ENCODE results near the gene DEGS1. TPM values are rescaled to one million over a fixed set of nuclear protein-coding genes. Genes with fewer than 3 reads are reported as not detected.

The DEGS1 gene
- total RNA-seq, 2 donors from 2014 or later: 60.3 to 92.7 TPM

DNA sequence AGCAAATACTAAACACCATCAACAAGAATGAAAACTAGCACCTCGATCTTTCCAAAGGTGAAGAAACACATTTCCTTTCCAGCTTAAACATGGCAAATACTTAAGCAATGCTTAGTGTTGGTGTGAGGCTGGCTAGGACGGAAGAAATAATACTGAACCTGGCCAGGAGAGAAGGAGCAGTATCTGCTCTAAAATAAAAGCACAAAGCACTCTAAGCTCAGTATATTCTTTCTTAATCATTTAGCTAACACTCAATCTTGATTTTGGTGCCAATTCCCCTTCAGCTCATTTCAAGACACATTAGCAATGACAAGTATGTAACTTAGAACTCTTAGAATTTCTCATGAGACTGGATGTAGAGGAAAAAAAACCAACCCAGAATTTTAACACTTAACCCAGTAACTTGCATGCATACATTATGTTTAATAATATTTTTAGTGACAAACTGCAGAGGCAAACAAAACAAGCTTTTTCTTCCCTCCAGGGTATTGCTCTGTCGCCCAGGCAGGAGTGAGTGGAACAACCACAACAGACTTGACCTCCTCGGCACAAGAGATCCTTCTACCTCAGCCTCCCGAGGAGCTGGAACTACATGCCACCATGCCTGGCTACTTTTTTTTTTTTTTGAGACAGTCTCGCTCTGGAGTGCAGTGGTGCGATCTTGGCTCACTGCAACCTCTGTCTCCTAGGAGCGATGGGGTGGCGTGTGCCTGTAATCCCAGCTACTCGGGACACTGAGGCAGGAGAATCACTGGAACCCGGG is 54.3 kb downstream of the DEGS1 start:
- Mint-ChIP-seq H3K27ac (no peak overlapping the region), H3K9me3 (no peaks in the 10 kb centered on the region), H3K27me3 (no peaks in the 10 kb centered on the region), H3K4me3 (no peak overlapping the region), H3K36me3 (no peaks in the 10 kb centered on the region), H3K4me1 (ENCODE audit: low read depth in 2 of 2) (no peaks in the 10 kb centered on the region)
- DNase-seq (ENCODE audit: low spot score) (no peak), ATAC-seq (no peak)

- no peaks in the 10 kb centered on the region for H3K36me3 Mint-ChIP-seq
- H3K27me3 Mint-ChIP-seq: no peaks in the 10 kb centered on the region
- H3K27ac Mint-ChIP-seq: no peak overlapping the region
- no peak overlapping the region for H3K4me3 Mint-ChIP-seq
- no peaks in the 10 kb centered on the region for H3K4me1 Mint-ChIP-seq (ENCODE audit: low read depth in 2 of 2)
- no peaks in the 10 kb centered on the region for H3K9me3 Mint-ChIP-seq
- DNase-seq (ENCODE audit: low spot score) (no peak), ATAC-seq (no peak)
These were observed 55.2 kb downstream of the DEGS1 start for GRCh38 chr1:224238212-224238611.

DNA sequence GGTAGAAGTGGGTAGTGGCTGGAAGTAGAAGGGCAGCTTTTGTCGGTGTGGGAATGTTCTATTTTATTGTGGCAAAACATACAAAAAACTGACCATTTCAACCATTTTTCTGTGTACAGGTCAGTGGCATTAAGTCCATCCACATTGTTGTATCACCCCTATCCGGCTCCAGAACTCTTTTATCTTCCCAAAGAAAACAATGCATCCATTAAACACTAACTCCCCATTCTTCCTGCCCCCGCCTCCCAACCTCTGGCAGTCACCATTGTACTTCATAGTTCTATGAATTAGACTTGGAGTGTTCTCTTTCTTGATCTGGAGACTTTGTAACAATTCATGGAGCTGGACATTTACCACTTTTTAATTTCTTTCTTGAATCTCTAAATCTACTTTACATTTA is 55.7 kb downstream of the DEGS1 start:
- H3K27ac Mint-ChIP-seq: no peak overlapping the region
- H3K4me3 Mint-ChIP-seq: no peak overlapping the region
- DNase-seq (ENCODE audit: low spot score) (no peak), ATAC-seq (no peak)
- no peaks in the 10 kb centered on the region for H3K36me3 Mint-ChIP-seq
- H3K27me3 Mint-ChIP-seq: no peaks in the 10 kb centered on the region
- H3K4me1 Mint-ChIP-seq (ENCODE audit: low read depth in 2 of 2): no peaks in the 10 kb centered on the region
- no peaks in the 10 kb centered on the region for H3K9me3 Mint-ChIP-seq

Other genes with a start within 250 kb of the DEGS1 start
- 10 to 100 TPM; 28.1 to 32.4 TPM for gene FBXO28, start 69.1 kb upstream of the DEGS1 start, total RNA-seq
- gene NVL, start 146.9 kb downstream of the DEGS1 start, total RNA-seq: 10 to 100 TPM; 36.2 to 64.3 TPM
- 10 to 100 TPM; 36.3 to 53.5 TPM for gene CNIH4, start 173.6 kb downstream of the DEGS1 start, total RNA-seq

All from natural killer cell treated with Interleukin-12 subunit alpha and Interleukin-12 subunit beta and Interleukin-15 and Interleukin-18, amount 100 ng/mL, for 72 hours (primary cell).